Activated naive CD8-positive, alpha-beta T cell (primary cell): ENCODE measurements around the gene CLOCK.

ENCODE experiments used
- H3K27ac Mint-ChIP-seq: one replicate; pipeline ENCODE4 v1.8.0; 2021; ENCODE audit warnings: mixed read lengths
- H3K27me3 Mint-ChIP-seq: one replicate; pipeline ENCODE4 v1.8.0; 2021; ENCODE audit warnings: mixed read lengths
- H3K36me3 Mint-ChIP-seq: one replicate; pipeline ENCODE4 v1.8.0; 2021; ENCODE audit warnings: mixed read lengths
- H3K4me1 Mint-ChIP-seq: one replicate; pipeline ENCODE4 v1.8.0; 2021; ENCODE audit warnings: low read depth, mixed read lengths
- H3K4me3 Mint-ChIP-seq: one replicate; pipeline ENCODE4 v1.8.0; 2021; ENCODE audit warnings: mild to moderate bottlenecking, mixed read lengths
- H3K9me3 Mint-ChIP-seq: one replicate; pipeline ENCODE4 v1.8.0; 2021; ENCODE audit warnings: low read depth, mixed read lengths

CLOCK gene

DNA sequence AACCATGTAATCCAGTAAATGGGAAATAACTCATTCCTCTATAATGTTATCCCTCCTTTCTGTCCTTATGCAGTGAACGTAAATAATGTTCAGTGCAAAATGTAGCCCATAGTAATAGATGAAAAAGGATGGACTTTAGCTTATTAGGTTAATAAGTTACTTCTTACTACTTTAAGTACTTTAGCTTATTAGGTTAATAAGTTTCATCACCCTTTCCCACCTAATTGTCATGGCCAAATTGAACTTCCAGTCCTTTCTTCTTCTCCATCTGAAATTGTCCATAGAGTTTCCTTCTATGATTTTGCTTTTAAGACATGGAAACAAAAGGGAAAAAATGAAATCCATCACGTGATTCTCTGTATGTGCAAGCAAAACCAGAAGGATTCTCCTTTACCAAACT, 166.1 kb downstream of the CLOCK start:
- Mint-ChIP-seq H3K4me3 (no peak overlapping the region), H3K27me3 (no peaks in the 10 kb centered on the region), H3K4me1 (no peaks in the 10 kb centered on the region), H3K9me3 (no peaks in the 10 kb centered on the region), H3K36me3 (no peaks in the 10 kb centered on the region), H3K27ac (no peak overlapping the region)

DNA sequence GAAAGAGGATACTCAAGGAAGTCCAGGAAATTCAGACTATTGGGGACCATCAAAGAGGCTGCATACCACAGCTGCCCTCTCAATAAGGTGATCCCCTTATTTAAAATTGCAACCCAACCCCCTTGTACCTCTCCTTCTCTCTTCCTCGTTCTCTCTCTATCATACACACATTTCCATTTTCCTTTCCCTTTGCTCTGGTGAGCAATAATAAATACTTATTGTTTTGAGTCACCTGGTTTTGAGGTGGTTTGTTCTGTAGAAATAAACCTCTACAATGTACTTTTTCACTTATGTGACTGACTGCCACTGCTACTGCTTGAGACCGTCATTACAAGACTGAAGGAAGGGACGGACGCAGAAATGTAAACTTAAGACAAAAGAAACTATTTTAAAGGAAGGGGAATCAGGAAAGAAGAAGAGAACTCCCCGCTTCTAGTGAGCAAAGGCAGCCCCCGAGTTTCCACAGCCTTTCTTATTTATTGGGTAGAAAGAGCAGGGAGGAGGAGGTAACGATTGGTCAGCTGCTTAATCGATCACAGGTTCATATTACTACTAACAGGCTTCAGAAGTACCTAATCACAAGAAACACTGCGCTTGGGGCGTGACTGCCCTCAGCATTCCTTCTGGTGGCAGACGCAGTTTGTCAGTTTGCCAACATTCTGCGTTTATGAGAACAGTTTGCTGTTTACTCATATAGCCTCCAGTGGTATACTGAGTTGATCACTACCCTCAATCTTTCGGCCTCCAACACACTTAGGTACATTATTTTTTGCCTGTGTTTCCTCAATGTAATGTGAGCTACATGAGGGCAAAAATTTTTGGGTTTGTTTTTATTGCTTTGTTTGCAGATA, 167.9 kb downstream of the CLOCK start:
- Mint-ChIP-seq H3K36me3 (peaks cover 6% of the 10 kb centered on the region), H3K27me3 (no peaks in the 10 kb centered on the region), H3K27ac (no peak overlapping the region), H3K4me3 (no peak overlapping the region), H3K9me3 (no peaks in the 10 kb centered on the region), H3K4me1 (no peaks in the 10 kb centered on the region)
